Transverse colon (tissue), 4 donors: ENCODE measurements around the gene CRYBG2.
"Not testable (repeated sequence)": the region's sequence is repeated elsewhere in the genome, so short reads cannot be mapped to it uniquely, and the experiment has no call there.

ENCODE experiments used
- CTCF ChIP-seq, 5 experiments: fragments of 200-600 bp in 3 of 5; fragments of 450-650 bp in 2 of 5; sonication (generic) in 3 of 5; IDR thresholded peaks; 1 replicate in 2 of 5; 2 replicates in 3 of 5; pipeline ENCODE4 v1.5.1; 2016 to 2017; ENCODE audit warnings: antibody characterized with exemption in 5 of 5, inconsistent platforms in 3 of 5, mild to moderate bottlenecking in 2 of 5, moderate library complexity in 1 of 5
- POLR2A ChIP-seq: fragments of 450-650 bp; IDR thresholded peaks from one replicate; pipeline ENCODE4 v1.6.1; 2016; ENCODE audit warnings: antibody characterized with exemption, mild to moderate bottlenecking, moderate library complexity
- POLR2AphosphoS5 ChIP-seq, 3 donors: sonication (generic); formaldehyde crosslinking; IDR thresholded peaks; one replicate each; pipeline ENCODE4 v1.6.1; 2016; ENCODE audit warnings: antibody characterized with exemption in 3 of 3

DNA sequence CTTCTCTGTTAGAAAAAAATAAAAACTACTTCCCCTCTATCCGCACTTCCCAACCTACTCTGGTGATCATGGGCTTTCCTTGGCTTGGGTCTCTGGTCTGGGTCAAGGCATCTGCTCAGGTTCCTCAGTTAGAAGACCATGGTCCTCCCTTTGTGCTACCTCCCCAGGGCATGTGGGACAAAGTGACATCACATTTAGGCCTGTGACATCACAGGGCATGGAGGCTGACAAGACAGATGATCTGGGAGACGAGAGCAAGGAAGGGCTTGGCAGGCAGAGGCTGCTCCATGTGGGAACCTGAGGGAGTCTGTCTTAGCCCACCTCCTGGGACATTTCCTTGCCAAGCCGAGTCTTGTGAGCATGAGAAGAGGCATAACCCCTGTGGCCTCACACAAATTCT is 18.7 kb upstream of the CRYBG2 start, which contains the start of gene ZNF683:
- not testable (repeated sequence) for TF ChIP-seq POLR2A; CTCF (IDR thresholded peaks at IDR 0.05); POLR2AphosphoS5 (IDR thresholded peaks at IDR 0.05)
